Raji (cell line): Measurements from ENCODE around the gene KLHL29.

ENCODE experiments used
- POLR2A ChIP-seq: IDR thresholded peaks from 2 replicates; pipeline ENCODE4 v1.6.1; 2011; ENCODE audit warnings: low read depth, low read length, control low read depth; ENCODE audit not compliant: insufficient read depth

Gene KLHL29

DNA sequence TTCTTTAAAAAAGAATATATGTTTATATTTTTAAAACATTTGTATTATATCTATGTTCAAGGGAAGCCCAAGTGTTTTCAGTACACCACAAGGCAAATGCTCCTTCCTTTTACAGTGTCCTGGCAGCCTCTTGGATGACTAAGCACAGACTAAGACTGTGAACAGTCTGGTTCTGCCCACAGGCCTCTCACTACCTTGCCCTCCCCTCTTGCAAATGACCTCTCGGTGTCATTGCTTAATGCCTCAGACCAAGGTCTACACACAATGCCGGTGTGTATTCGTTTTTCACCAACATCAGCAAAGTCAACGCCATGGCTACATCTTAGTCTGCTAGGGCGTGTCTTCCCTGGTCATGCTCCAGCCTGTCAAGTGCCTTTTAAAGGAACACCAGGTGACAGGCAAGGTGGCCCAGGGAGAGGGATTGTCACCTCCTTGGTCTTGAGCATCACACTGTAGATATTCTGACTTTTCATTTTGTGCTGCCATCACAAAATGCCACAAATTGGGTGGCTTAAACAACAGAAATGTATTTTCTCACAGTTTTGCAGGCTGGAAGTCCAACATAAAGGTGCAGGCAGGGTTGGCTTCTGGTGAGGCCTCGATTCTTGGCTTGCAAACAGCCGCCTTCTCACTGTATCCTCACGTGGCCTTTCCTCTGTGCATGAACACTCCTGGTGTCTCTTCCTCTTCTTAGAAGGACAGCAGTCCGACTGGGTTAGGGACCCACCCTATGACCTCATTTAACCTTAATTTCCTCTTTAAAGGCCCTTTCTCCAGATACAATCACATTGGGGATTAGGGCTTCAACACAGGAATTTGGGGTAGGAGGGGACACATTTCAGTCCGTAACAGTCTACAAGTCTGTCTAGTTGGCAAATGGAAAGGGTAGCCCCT lies 266.5 kb downstream of the KLHL29 start:
- no peak for TF ChIP-seq POLR2A

DNA sequence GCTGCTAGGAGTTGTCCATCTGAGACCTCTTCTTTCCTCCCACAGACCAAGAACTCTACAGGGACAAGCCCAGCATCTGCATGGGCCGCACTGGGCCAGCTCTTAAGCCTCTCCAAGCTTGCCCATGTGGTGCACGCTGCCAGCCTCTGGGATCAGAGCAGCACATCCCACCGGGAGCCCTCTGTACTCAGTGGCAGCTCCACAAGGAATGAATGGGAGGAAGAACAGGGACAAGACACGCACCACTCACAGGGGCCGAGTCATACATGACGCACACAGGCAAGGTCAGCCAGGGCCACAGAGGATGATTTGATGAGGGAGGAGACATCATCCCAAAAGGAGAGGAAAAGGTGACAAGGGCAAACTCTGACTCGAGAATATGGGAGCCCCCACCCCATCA lies 268.3 kb downstream of the KLHL29 start:
- TF ChIP-seq POLR2A, result no peak

DNA sequence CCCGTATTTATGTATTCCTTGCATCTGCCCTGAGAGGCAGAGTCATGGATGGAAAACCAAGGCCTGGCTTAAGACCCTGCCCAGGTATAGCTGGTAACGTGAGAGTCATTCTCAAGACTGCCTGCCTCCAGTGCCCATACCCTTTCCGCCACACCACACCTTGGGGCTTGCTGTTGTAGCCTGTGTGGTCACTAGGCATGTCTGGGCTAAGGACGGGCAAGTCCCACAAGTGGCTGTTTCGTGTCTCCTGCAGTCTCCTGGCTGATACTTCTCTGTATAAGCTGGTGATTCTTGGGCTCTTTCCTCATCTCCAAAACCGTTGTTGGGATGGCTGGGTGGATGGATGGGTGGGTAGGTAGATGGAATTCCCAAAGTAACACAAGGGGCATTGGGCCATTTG lies 269.8 kb downstream of the KLHL29 start:
- no peak for TF ChIP-seq POLR2A

DNA sequence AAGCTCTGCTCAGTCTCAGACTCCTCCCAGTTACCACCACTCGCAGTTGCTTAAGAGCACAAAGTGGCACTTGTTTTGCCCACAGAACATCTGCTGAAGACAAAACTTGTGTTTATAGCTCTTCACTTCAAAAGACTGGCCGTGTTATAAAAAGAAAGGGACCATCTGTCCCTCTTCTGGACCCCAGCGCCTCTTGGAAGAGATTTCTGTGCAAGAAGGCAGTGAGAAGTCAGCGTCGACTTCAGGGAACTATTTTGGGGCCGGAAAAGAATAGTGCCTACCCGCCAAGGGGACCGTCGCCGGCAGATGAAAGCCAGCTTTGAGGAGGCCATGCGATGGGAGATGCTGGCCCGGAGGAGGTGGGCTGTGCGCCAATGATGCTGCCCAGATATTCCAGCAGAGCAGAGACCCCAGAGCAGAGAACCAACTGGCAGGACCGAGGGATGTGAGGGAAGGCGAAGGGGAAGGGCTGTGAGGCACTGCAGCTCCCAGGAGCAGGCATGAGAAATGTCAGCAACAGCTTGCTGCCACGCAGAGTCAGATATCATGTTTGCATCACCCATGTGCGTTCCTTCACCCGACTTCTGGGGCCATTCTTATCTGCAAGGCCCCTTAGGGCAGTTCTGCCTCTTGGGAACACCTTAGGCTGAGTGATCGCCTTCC lies 271.1 kb downstream of the KLHL29 start:
- no peak for TF ChIP-seq POLR2A

DNA sequence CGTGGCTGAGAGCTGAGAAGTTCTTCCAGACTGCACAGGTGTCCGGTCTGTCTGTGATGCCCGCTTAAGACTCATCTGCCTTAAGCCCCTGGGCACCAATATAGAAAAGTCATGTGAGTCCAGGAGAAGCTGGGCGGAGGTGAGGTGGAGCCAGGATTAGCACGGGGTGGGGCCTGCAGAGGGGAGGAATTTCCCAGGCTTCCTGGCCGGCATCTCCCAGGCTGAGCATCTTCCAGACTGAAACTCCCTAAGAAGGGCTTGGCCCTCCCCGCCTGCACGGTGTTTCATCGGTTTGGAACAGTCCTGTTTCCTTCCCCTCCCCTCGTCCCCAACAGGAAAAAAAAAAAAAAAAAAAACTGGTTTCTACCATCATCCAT lies 271.6 kb downstream of the KLHL29 start:
- TF ChIP-seq POLR2A, result no peak

DNA sequence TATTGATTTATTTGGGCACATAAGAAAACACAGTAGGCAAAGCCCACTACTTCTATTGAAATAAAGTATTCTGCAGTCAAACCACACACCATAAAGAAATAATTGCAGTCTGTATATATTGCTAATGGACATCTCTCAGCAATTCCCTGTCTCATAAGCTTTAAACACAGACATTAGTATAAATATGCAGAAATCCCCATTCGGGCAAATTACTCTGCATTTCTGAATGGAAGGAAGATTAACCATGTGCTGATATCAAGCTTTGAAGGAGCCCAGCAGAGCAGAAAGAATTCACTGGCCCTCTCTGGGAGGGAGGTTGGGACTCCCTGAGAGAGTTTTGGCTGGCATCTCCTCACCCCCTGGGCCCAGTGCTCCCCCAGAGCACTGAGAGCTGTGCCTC lies 272.4 kb downstream of the KLHL29 start:
- TF ChIP-seq POLR2A, result no peak

DNA sequence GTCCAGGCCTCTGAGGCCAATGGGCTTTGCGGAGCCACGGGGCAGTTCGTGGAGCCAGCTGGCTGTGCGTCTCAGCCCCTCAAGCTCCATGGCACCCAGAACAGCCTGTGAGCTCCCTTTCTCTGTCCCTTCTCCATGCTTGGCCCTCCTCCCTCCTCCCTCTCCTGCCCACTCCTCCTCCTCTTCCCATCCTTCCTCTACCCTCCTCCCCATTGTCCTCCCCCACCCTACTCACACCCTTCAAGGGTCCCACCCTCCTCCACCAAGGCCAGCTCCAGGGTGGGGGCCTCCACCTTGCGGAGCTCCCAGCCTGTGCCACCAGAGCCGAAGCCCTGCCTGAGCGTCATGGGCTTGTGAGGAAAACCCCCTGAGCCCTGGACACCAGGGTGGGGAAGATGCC lies 273.0 kb downstream of the KLHL29 start:
- no peak for TF ChIP-seq POLR2A

DNA sequence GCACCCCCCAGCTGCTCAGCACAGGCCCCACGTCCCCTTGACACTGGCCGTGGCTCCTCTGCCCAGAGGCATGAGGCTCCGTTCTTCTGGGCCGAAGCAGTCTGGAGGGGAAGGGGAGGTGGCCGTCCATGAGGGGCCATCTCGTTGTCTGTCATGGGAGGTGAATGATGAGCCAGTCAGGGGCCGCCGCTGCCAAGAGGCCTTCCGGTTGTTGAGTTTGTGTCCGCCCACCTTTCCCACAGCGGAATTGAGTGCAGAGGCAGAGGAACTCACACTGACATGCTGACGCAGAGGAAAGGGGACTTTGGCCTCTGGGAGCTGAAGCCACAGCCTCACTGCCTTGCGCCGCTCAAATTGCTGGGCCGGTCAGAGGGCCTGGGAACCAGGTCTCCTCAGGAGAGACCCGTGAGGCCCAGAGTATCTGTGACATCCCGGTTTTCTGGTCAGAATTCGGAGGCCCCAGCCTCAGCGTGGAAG lies 273.5 kb downstream of the KLHL29 start:
- TF ChIP-seq POLR2A, result no peak

DNA sequence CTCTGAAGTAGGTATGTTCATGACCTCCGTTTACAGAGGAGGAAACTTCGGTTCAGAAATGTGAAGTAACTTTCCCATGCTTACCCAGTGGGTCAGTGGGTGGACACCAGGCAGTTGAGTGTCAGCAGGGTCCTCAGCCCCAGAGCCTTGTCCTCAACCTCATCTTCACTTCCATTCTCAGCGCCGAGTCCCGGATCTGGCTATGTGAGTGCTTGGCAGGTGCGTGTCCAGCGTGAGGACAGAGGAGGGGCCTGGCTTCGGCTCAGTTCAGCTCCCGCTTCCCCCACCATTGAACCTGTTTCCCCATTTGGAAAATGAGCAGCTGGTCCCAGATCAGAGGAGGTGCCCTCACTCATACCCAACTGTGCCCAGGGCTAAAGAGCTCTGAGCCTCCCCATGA lies 274.3 kb downstream of the KLHL29 start:
- no peak for TF ChIP-seq POLR2A

DNA sequence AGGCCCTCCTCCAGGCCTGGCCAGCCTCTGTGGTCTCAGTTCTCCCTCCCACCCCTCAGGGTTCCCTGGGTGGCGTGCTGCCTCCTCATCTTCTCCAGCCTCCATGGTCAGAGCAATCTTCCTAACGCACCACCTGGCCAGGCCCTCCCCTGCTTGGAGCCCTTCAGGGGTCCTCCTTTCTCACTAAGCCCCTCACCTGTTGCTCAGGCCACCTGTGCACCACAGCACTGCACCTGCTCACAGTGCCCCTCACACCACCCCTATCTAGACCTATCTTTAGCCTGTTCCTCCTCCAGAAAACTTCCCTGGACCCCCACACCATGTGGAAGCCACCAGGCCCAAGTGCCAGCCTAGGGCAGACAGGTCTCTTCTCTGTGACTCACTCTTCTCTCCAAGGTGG lies 274.8 kb downstream of the KLHL29 start:
- TF ChIP-seq POLR2A, result no peak

DNA sequence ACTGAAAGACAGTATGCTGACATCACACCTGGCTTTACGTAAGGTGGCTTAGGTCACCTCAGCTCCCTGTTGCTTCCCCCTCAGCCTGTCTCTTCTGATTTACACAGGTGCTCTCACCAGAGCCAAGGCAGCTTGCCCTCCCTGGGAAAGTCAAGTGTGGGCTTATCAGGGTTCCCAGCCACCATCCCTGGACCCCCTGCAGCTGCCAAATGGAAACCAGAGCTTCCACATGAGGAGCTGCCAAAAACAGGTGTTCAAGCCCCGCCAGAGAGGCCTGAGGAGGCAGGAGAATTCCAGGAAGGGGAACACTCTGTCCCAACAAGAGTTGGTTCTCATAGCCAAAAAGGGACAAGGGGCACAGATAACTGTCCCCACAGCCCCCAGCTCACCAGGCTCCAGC lies 275.3 kb downstream of the KLHL29 start:
- no peak for TF ChIP-seq POLR2A

DNA sequence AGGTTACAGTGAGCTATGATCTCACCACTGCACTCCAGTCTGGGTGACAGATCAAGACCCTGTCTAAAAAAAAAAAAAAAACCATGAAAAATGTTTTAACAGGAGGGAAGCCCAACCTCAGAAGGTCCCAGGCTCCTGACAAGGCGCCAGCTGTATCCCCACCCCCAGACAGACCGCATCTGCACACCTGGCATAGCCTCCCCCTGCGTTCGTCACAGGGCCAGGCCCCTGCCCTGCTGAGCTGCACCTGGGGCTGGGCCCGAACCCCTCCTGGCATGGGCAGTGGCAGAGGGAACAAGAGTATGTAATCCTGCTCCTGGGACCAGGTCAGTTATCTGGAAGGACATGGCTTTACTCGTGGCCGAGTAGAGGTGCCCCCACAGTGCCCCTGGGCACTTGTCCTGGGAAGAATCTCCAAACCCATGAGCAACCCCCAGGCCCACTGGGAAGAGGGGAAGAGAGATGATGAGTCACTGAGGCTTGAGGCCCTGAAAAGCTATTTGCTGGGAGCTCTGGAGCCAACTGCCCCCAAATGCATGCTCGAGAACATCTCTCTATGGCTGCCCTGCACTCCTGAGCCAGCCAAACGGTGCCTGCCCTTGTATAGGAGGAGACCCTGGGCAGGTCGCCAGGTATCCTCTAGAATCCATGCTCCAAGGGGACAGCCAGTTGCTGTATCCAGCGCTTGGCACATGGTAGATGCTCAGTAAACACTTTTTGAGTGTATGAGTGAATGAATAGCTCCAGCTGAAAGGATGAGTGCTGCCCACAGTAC lies 276.5 kb downstream of the KLHL29 start:
- no peak for TF ChIP-seq POLR2A

DNA sequence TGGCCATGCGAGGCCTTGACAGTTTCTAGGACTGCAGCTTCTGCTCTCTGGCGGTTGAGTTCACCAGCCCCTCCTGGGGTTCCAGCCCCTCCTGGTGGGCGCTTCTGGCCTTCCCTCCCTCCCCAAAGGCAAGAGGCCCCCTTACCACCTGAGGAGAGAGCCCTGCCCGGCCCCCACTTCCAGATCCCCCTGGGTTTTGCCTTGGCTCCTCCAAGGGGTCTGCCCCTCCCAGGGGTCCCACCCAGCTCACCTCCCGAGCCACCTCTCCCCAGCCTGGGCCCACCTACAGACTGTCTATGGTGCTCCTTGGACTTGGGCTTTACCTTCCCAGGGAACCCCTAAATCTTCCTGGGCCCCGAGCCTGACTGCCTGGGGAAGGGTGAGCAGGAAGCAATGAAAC lies 277.5 kb downstream of the KLHL29 start:
- no peak for TF ChIP-seq POLR2A

DNA sequence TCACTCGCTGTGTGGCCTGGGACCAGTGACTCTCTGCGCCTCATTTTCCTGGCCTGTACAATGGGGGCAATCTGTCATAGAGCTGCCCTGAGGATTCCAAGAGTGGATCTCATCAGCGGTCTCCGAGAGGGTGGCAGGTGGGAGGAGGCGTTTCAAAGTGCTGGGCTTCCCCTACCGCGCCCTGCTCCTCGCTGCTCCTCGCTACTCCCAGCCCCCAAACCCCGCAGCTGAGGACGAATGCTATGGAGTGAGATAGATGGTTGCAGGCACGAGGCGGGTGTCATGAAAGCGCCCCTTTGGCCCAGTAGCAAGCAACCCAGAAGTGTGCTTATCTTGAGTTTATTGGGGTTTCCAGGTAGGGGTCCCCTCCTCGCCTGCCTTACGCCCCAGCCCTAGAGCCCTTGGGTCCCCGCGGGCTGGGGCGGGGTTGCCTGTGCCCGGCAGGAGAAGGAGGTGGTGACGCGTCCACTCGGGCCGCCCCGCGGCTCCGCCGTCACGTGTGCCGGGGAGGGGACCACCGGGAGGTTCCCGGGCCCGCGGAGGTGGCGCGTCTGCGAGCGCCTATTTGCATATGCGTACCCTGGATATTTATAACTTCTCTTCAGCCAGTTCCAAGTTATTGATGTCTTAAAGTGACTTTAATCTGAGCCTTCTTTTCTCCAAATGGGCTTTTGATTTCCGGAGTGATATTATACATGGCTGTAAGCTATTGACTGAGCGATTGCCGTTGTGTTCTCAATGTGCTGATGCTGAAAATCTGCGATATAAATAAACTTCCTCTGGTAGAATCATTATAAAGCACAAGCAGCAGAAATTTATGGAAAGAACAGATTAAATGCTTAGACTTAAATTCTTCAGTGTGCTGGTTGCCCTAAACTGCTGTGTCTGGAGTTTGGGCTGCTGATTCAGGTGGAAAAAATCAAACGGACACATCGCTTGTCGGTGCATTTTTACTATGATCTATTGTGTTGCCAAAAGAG lies 278.3 kb downstream of the KLHL29 start:
- no peak for TF ChIP-seq POLR2A
